ENCODE data around the gene PDLIM7. TPM values are rescaled to one million over a fixed set of nuclear protein-coding genes. Genes with fewer than 3 reads are reported as not detected.

PDLIM7 gene
- total and polyA plus RNA-seq, 10 of the 15 experiments (the other 5 are each of a cell fraction or from before 2014, with no cell fraction given): 0.82 to 36.6 (median 19.3) TPM

DNA sequence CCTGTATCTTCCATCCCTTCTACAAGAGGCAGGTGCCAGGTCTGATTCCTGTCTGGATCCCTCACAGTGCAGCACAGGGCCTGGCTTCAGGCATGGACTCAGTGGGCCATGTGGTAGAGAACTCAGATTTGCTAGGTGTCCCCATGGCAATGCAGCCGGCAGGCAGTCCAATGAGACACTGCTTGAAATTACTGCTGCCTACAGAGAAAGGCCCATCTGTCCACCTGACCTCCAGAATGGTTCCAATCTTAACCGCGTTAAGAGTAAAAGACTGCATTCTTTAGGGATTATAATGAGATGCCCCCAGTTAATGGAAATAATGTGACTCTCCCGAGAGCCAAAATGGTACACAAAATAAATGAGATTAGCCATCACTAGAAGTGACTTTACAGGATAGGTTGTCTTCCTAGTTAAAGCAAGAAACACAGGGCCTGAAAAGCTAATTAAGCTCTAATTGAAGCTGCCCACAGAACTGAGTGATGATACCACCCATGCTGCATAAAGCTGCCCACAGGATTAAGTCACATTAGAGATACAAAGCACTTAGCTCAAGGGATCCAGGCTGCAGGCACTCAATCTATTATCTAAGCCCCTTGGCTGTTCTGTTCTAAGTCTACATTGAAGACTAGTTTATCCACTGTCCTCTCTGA lies 45.5 kb upstream of the PDLIM7 start (continued):
- TF ChIP-seq, protein P1, sequence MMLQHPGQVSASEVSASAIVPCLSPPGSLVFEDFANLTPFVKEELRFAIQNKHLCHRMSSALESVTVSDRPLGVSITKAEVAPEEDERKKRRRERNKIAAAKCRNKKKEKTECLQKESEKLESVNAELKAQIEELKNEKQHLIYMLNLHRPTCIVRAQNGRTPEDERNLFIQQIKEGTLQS (IDR thresholded peaks at IDR 0.05; ENCODE audit: borderline replicate concordance, extremely low read depth, low read depth, low read length): no peak
- TF ChIP-seq CBX5 (IDR thresholded peaks at IDR 0.05; ENCODE audit: low read depth) (no peak), BCLAF1 (IDR thresholded peaks at IDR 0.05) (no peak), ZNF384 (IDR thresholded peaks at IDR 0.05; ENCODE audit: borderline replicate concordance, low read depth, low read length) (no peak), ZZZ3 (IDR thresholded peaks at IDR 0.05; ENCODE audit: control insufficient read depth, insufficient read length, low read depth) (no peak), PAX8 (IDR thresholded peaks at IDR 0.05) (no peak)

DNA sequence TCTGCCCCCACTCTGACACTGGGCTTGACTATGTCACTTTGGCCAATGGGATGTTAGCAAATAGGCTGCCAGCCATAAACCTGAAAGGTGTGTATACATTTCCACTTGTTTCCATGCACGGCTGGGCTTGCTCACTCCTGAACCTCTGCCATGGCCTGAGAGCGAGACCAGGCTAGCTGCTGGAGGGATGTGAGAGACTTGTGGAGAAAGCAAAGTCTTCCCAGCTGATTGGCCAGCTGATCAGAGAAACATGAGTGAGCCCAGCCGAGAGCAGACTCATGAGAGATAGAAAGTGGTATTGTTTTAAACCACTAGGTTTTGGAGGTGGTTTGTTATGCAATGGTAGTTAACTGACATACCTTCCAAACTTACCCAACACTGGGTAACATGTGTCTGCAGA lies 43.0 kb upstream of the PDLIM7 start:
- no peak overlapping the region for H3K4me3 ChIP-seq
- intact Hi-C loops (cut with micrococcal nuclease; ENCODE audit: unreplicated experiment) (no loop called here), in situ Hi-C loops (cut with MboI) (no loop called here)
- ATAC-seq: no peak
- H3K27me3 ChIP-seq (replicated peaks in 1 of 2; ENCODE audit: control insufficient read depth in 2 of 2, insufficient read depth in 2 of 2, low read length in 1 of 2): no peaks in the 10 kb centered on the region
- TF ChIP-seq TBL1XR1 (IDR thresholded peaks at IDR 0.05; ENCODE audit: low read depth, low read length) (no peak), SUZ12 (IDR thresholded peaks at IDR 0.05; ENCODE audit: unreplicated experiment) (no peak), NFXL1 (IDR thresholded peaks at IDR 0.05; ENCODE audit: borderline replicate concordance) (no peak), JUNB (IDR thresholded peaks at IDR 0.05) (no peak), TAF1 (IDR thresholded peaks at IDR 0.05; ENCODE audit: borderline replicate concordance, low read depth, low read length) (no peak), RFX5 (IDR thresholded peaks at IDR 0.05; ENCODE audit: low read depth, low read length) (no peak), HDAC6 (IDR thresholded peaks at IDR 0.05; ENCODE audit: unreplicated experiment) (no peak)
- TF ChIP-seq, protein P2, sequence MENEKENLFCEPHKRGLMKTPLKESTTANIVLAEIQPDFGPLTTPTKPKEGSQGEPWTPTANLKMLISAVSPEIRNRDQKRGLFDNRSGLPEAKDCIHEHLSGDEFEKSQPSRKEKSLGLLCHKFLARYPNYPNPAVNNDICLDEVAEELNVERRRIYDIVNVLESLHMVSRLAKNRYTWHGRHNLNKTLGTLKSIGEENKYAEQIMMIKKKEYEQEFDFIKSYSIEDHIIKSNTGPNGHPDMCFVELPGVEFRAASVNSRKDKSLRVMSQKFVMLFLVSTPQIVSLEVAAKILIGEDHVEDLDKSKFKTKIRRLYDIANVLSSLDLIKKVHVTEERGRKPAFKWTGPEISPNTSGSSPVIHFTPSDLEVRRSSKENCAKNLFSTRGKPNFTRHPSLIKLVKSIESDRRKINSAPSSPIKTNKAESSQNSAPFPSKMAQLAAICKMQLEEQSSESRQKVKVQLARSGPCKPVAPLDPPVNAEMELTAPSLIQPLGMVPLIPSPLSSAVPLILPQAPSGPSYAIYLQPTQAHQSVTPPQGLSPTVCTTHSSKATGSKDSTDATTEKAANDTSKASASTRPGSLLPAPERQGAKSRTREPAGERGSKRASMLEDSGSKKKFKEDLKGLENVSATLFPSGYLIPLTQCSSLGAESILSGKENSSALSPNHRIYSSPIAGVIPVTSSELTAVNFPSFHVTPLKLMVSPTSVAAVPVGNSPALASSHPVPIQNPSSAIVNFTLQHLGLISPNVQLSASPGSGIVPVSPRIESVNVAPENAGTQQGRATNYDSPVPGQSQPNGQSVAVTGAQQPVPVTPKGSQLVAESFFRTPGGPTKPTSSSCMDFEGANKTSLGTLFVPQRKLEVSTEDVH (IDR thresholded peaks at IDR 0.05; ENCODE audit: low read depth, partially characterized antibody): no peak
- no peak for DNase-seq (ENCODE audit: low read depth, low spot score)
- SMC1A ChIA-PET (ENCODE audit: uncharacterized antibody, unreplicated experiment): interaction anchor here (0.7 kb wide), 1 partner anchor 20 kb away, joined by 5 read pairs; no protein-coding TSS in a partner anchor
- no TSS peak for BruUV-seq (replicated peaks)
- H3K9ac ChIP-seq (ENCODE audit: control insufficient read depth, insufficient read depth, low read length): no peak overlapping the region
- no peaks in the 10 kb centered on the region for H3K9me3 ChIP-seq (replicated peaks; ENCODE audit: control insufficient read depth, insufficient read depth, low read length)
- H3K27ac ChIP-seq (ENCODE audit: control insufficient read depth, insufficient read depth): no peak overlapping the region
- POLR2A ChIA-PET: no interaction called here
- CTCF ChIA-PET: interaction anchor here (1.2 kb wide), 1 partner anchor 150 kb away, joined by 3 read pairs; no protein-coding TSS in a partner anchor
- H2AFZ ChIP-seq (ENCODE audit: control insufficient read depth, low read depth, low read length): no peak overlapping the region
- FAIRE-seq: no peak
- WGBS (ENCODE audit: insufficient coverage, insufficient replicate concordance, low lambda C conversion rate, missing lambda C conversion rate): 80% methylated on average over 3 of the region's 3 CpGs
- no peak overlapping the region for H3K4me2 ChIP-seq (ENCODE audit: control insufficient read depth, insufficient read depth)
- no peaks in the 10 kb centered on the region; the same call in 1 of the 2 replicates for H3K79me2 ChIP-seq (ENCODE audit: control insufficient read depth, insufficient read depth, low read length)
- peaks cover 11 to 14% of the 10 kb centered on the region in 2 experiments for H3K36me3 ChIP-seq (ENCODE audit: control insufficient read depth in 2 of 2, insufficient read depth in 2 of 2, low read length in 1 of 2)
- H4K20me1 ChIP-seq (ENCODE audit: control insufficient read depth, insufficient read depth): no peaks in the 10 kb centered on the region
- RAD21 ChIA-PET (ENCODE audit: unreplicated experiment): no interaction called here
- H3K4me1 ChIP-seq (ENCODE audit: control insufficient read depth, insufficient read depth, low read length): no peaks in the 10 kb centered on the region

All from GM12878 (cell line).